IPS-15b (cell line): ENCODE measurements around the gene CLDN7.

ENCODE experiments used
- H3K27me3 ChIP-seq: one replicate; pipeline ENCODE4 v1.6.1; 2013; ENCODE audit warnings: low read length; ENCODE audit not compliant: control insufficient read depth, insufficient read depth
- H3K36me3 ChIP-seq: one replicate; pipeline ENCODE4 v1.6.1; 2013; ENCODE audit warnings: low read length; ENCODE audit not compliant: control insufficient read depth, insufficient read depth
- H3K4me1 ChIP-seq: one replicate; pipeline ENCODE4 v1.6.1; 2013; ENCODE audit warnings: mild to moderate bottlenecking, low read length; ENCODE audit not compliant: control insufficient read depth, insufficient read depth
- H3K4me3 ChIP-seq: one replicate; pipeline ENCODE4 v1.5.1; 2013; ENCODE audit warnings: low read depth, low read length
- H3K9ac ChIP-seq: one replicate; pipeline ENCODE4 v1.6.1; 2013; ENCODE audit warnings: low read depth, mild to moderate bottlenecking, low read length
- H3K9me3 ChIP-seq: one replicate; pipeline ENCODE4 v1.6.1; 2013; ENCODE audit warnings: mild to moderate bottlenecking, low read length; ENCODE audit not compliant: control insufficient read depth, insufficient read depth

Gene CLDN7

GRCh38 chr17:7226721-7227710, 35.3 kb downstream of the CLDN7 start:
- Histone ChIP-seq H3K4me1 (peaks cover under 1% of the 10 kb centered on the region), H3K36me3 (peaks cover 78% of the 10 kb centered on the region), H3K9ac (no peak overlapping the region)

GRCh38 chr17:7225711-7226331, 36.5 kb downstream of the CLDN7 start:
- Histone ChIP-seq H3K9ac (no peak overlapping the region), H3K4me1 (no peaks in the 10 kb centered on the region), H3K9me3 (no peaks in the 10 kb centered on the region), H3K27me3 (no peaks in the 10 kb centered on the region), H3K36me3 (peaks cover 89% of the 10 kb centered on the region), H3K4me3 (no peak overlapping the region)

More at GRCh38 chr17:7226721-7227710, 35.3 kb downstream of the CLDN7 start:
- H3K4me3 ChIP-seq: no peak overlapping the region
- no peaks in the 10 kb centered on the region for H3K9me3 ChIP-seq
- H3K27me3 ChIP-seq: no peaks in the 10 kb centered on the region

- H3K9me3 ChIP-seq: no peaks in the 10 kb centered on the region
- no peaks in the 10 kb centered on the region for H3K27me3 ChIP-seq
- H3K9ac ChIP-seq: no peak overlapping the region
- H3K36me3 ChIP-seq: peaks cover 79% of the 10 kb centered on the region
- no peaks in the 10 kb centered on the region for H3K4me1 ChIP-seq
- H3K4me3 ChIP-seq: no peak overlapping the region
Observed at GRCh38 chr17:7224661-7225111, 37.6 kb downstream of the CLDN7 start.

- H3K36me3 ChIP-seq: peaks cover 75% of the 10 kb centered on the region
- H3K4me3 ChIP-seq: no peak overlapping the region
- no peaks in the 10 kb centered on the region for H3K27me3 ChIP-seq
- no peak overlapping the region for H3K9ac ChIP-seq
- no peaks in the 10 kb centered on the region for H3K9me3 ChIP-seq
- peaks cover under 1% of the 10 kb centered on the region for H3K4me1 ChIP-seq
Observed at GRCh38 chr17:7224110-7224509, 38.2 kb downstream of the CLDN7 start.

GRCh38 chr17:7223375-7223774, 38.9 kb downstream of the CLDN7 start:
- H3K4me3 ChIP-seq: no peak overlapping the region
- peaks cover 3% of the 10 kb centered on the region for H3K4me1 ChIP-seq
- peaks cover 69% of the 10 kb centered on the region for H3K36me3 ChIP-seq
- no peak overlapping the region for H3K9ac ChIP-seq
- no peaks in the 10 kb centered on the region for H3K27me3 ChIP-seq
- no peaks in the 10 kb centered on the region for H3K9me3 ChIP-seq

GRCh38 chr17:7222972-7223292, 39.3 kb downstream of the CLDN7 start:
- H3K9me3 ChIP-seq: no peaks in the 10 kb centered on the region
- H3K27me3 ChIP-seq: no peaks in the 10 kb centered on the region
- no peak overlapping the region for H3K4me3 ChIP-seq
- H3K4me1 ChIP-seq: peaks cover 6% of the 10 kb centered on the region
- H3K36me3 ChIP-seq: peaks cover 65% of the 10 kb centered on the region
- no peak overlapping the region for H3K9ac ChIP-seq

GRCh38 chr17:7222093-7222971, 39.9 kb downstream of the CLDN7 start:
- Histone ChIP-seq H3K4me1 (peaks cover 6% of the 10 kb centered on the region), H3K36me3 (peaks cover 59% of the 10 kb centered on the region), H3K4me3 (no peak overlapping the region), H3K27me3 (no peaks in the 10 kb centered on the region), H3K9me3 (no peaks in the 10 kb centered on the region), H3K9ac (no peak overlapping the region)

GRCh38 chr17:7221278-7222092, 40.8 kb downstream of the CLDN7 start:
- no peak overlapping the region for H3K4me3 ChIP-seq
- no peak overlapping the region for H3K9ac ChIP-seq
- no peaks in the 10 kb centered on the region for H3K9me3 ChIP-seq
- H3K36me3 ChIP-seq: peaks cover 50% of the 10 kb centered on the region
- H3K27me3 ChIP-seq: no peaks in the 10 kb centered on the region
- peaks cover 6% of the 10 kb centered on the region for H3K4me1 ChIP-seq

- peaks cover 8% of the 10 kb centered on the region for H3K4me1 ChIP-seq
- peak overlapping the region; percentile 68 for H3K9ac ChIP-seq
- H3K27me3 ChIP-seq: no peaks in the 10 kb centered on the region
- H3K36me3 ChIP-seq: peaks cover 44% of the 10 kb centered on the region
- H3K4me3 ChIP-seq: peak overlapping the region; percentile 69
- H3K9me3 ChIP-seq: no peaks in the 10 kb centered on the region
Observed at GRCh38 chr17:7220593-7221277, 41.5 kb downstream of the CLDN7 start.

GRCh38 chr17:7219812-7220592, 42.3 kb downstream of the CLDN7 start, which contains the start of the genes ACADVL and DLG4:
Gene ACADVL, plus strand, starts transcription at chr17:7219938. Its CDS starts 47 bp downstream, at chr17:7219985.
Gene DLG4, minus strand, starts transcription at chr17:7219836.
- Histone ChIP-seq H3K27me3 (no peaks in the 10 kb centered on the region), H3K4me3 (peak within 1 kb of the TSS; percentile 69), H3K9me3 (no peaks in the 10 kb centered on the region), H3K4me1 (peaks cover 8% of the 10 kb centered on the region), H3K9ac (peak within 1 kb of the TSS; percentile 68), H3K36me3 (peaks cover 39% of the 10 kb centered on the region)
